Activated CD8-positive, alpha-beta memory T cell treated with anti-CD3 and anti-CD28 coated beads, Interleukin-2, amount 10 ng/mL, durations not matched to agents 7 days and 5 days (primary cell): ENCODE measurements around the gene VIP. TPM values are rescaled to one million over a fixed set of nuclear protein-coding genes. Genes with fewer than 3 reads are reported as not detected.

Experiments used
- total RNA-seq, 2 experiments: library from RNA; stranded (reverse); gene quantifications; one replicate each; pipeline ENCODE4 v1.2.3, GENCODE V29; 2021

Gene VIP
- total RNA-seq, 2 experiments from 2014 or later: not detected

Other genes with a start within 250 kb of the VIP start
- 10 to 100 TPM; 58.5 to 76.6 TPM for gene SYNE1, start 113.4 kb upstream of the VIP start, total RNA-seq
- not detected for gene MYCT1, start 52.9 kb upstream of the VIP start, total RNA-seq
- gene FBXO5, start 232.2 kb downstream of the VIP start, total RNA-seq: 10 to 100 TPM; 62.1 to 73.5 TPM